Peyer's patch (tissue), 4 donors: ENCODE data around the gene AUTS2.

Source experiments
- POLR2A ChIP-seq, 2 donors: fragments of 450-650 bp; IDR thresholded peaks; one replicate each; pipeline ENCODE4 v1.5.1; 2017; ENCODE audit warnings: antibody characterized with exemption in 2 of 2, mild to moderate bottlenecking in 2 of 2, moderate library complexity in 2 of 2
- TF ChIP-seq, protein P1 (sequence below), 6 experiments: fragments of 450-650 bp in 4 of 6; fragments of 200-600 bp in 2 of 6; sonication (generic) in 1 of 6; IDR thresholded peaks; one replicate each; pipeline ENCODE4 v1.5.1; 2017 to 2019; ENCODE audit warnings: antibody characterized with exemption in 6 of 6, mild to moderate bottlenecking in 3 of 6, moderate library complexity in 1 of 6

GRCh38 chr7:69994218-69994617, 395.9 kb downstream of the AUTS2 start:
- TF ChIP-seq, protein P1, sequence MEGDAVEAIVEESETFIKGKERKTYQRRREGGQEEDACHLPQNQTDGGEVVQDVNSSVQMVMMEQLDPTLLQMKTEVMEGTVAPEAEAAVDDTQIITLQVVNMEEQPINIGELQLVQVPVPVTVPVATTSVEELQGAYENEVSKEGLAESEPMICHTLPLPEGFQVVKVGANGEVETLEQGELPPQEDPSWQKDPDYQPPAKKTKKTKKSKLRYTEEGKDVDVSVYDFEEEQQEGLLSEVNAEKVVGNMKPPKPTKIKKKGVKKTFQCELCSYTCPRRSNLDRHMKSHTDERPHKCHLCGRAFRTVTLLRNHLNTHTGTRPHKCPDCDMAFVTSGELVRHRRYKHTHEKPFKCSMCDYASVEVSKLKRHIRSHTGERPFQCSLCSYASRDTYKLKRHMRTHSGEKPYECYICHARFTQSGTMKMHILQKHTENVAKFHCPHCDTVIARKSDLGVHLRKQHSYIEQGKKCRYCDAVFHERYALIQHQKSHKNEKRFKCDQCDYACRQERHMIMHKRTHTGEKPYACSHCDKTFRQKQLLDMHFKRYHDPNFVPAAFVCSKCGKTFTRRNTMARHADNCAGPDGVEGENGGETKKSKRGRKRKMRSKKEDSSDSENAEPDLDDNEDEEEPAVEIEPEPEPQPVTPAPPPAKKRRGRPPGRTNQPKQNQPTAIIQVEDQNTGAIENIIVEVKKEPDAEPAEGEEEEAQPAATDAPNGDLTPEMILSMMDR (IDR thresholded peaks at IDR 0.05) = no peak
- TF ChIP-seq POLR2A (IDR thresholded peaks at IDR 0.05) = no peak
